ENCODE results near the gene IRS1.
A peak's percentile ranks its signal among the peaks of the same experiment; 100 is the strongest.

IRS1 gene

DNA sequence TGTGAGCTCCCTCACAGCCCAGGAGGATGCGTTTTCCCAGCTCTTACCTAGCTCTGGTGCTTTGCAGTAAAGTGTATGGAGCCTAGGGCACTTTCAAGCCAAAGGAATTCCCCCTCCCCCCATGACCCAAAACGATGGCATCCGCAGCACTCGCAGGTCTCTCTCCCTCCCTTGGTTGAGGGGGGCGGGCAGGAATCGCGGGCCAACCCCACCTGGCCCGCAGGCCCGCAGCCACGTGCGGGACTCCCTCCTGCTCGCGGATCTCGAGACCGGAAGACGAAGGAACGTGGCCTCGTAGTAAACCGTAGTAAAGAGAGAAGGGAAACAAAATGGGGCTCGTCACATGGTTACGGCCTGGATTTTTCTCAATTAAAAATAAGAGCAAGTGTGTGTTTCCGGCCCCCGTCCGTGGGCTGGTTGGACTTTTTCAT lies 8.5 kb downstream of the IRS1 start:
- H3K27me3 ChIP-seq (ENCODE audit: insufficient read depth, low read depth): no peaks in the 10 kb centered on the region
- peaks cover 36% of the 10 kb centered on the region; the same call in 1 of the 2 replicates for H3K79me2 ChIP-seq (ENCODE audit: insufficient read depth, low read depth)
- H4K20me1 ChIP-seq (ENCODE audit: insufficient read depth): no peaks in the 10 kb centered on the region
- peak overlapping the region; percentile 90 for H3K9ac ChIP-seq
- no peak for TF ChIP-seq CTCF (conservative IDR thresholded peaks at IDR 0.05; ENCODE audit: low read depth, low read length)
- H3K4me2 ChIP-seq: peak overlapping the region; percentile 86
- peak overlapping the region; percentile 78 for H3K27ac ChIP-seq
- peaks cover 54% of the 10 kb centered on the region for H3K4me1 ChIP-seq (ENCODE audit: low read depth, poor library complexity, severe bottlenecking)
- H3K36me3 ChIP-seq (ENCODE audit: insufficient read depth): no peaks in the 10 kb centered on the region
- peak overlapping the region; percentile 20 for H3K4me3 ChIP-seq (IDR thresholded peaks at IDR 0.05; ENCODE audit: insufficient read depth, low read depth, low read length)
- H2AFZ ChIP-seq (ENCODE audit: low read depth): peak overlapping the region; percentile 55

GRCh38 chr2:226790431-226790830 lies 9.2 kb downstream of the IRS1 start:
- H4K20me1 ChIP-seq (ENCODE audit: insufficient read depth): no peaks in the 10 kb centered on the region
- peaks cover 30% of the 10 kb centered on the region; the same call in 1 of the 2 replicates for H3K79me2 ChIP-seq (ENCODE audit: insufficient read depth, low read depth)
- no peaks in the 10 kb centered on the region for H3K27me3 ChIP-seq (ENCODE audit: insufficient read depth, low read depth)
- H3K4me1 ChIP-seq (ENCODE audit: low read depth, poor library complexity, severe bottlenecking): peaks cover 48% of the 10 kb centered on the region
- no peaks in the 10 kb centered on the region for H3K36me3 ChIP-seq (ENCODE audit: insufficient read depth)
- TF ChIP-seq CTCF (conservative IDR thresholded peaks at IDR 0.05; ENCODE audit: low read depth, low read length): no peak
- H3K4me2 ChIP-seq: peak overlapping the region; percentile 86
- H2AFZ ChIP-seq (ENCODE audit: low read depth): peak overlapping the region; percentile 55; the same call in 1 of the 2 replicates
- peak overlapping the region; percentile 78; the same call in 1 of the 2 replicates for H3K27ac ChIP-seq
- H3K4me3 ChIP-seq (IDR thresholded peaks at IDR 0.05; ENCODE audit: insufficient read depth, low read depth, low read length): no peak overlapping the region
- peak overlapping the region; percentile 90 for H3K9ac ChIP-seq

- H3K4me3 ChIP-seq (IDR thresholded peaks at IDR 0.05; ENCODE audit: insufficient read depth, low read depth, low read length): no peak overlapping the region
- H3K27me3 ChIP-seq (ENCODE audit: insufficient read depth, low read depth): no peaks in the 10 kb centered on the region
- no peaks in the 10 kb centered on the region for H4K20me1 ChIP-seq (ENCODE audit: insufficient read depth)
- no peak overlapping the region for H3K27ac ChIP-seq
- H3K4me1 ChIP-seq (ENCODE audit: low read depth, poor library complexity, severe bottlenecking): peaks cover 44% of the 10 kb centered on the region
- no peak for TF ChIP-seq CTCF (conservative IDR thresholded peaks at IDR 0.05; ENCODE audit: low read depth, low read length)
- H3K79me2 ChIP-seq (ENCODE audit: insufficient read depth, low read depth): peaks cover 26% of the 10 kb centered on the region; the same call in 1 of the 2 replicates
- no peak overlapping the region for H3K9ac ChIP-seq
- H3K36me3 ChIP-seq (ENCODE audit: insufficient read depth): no peaks in the 10 kb centered on the region
- H3K4me2 ChIP-seq: peak overlapping the region; percentile 86; the same call in 1 of the 2 replicates
- no peak overlapping the region for H2AFZ ChIP-seq (ENCODE audit: low read depth)
Measured at GRCh38 chr2:226790011-226790410, 9.6 kb downstream of the IRS1 start.

DNA sequence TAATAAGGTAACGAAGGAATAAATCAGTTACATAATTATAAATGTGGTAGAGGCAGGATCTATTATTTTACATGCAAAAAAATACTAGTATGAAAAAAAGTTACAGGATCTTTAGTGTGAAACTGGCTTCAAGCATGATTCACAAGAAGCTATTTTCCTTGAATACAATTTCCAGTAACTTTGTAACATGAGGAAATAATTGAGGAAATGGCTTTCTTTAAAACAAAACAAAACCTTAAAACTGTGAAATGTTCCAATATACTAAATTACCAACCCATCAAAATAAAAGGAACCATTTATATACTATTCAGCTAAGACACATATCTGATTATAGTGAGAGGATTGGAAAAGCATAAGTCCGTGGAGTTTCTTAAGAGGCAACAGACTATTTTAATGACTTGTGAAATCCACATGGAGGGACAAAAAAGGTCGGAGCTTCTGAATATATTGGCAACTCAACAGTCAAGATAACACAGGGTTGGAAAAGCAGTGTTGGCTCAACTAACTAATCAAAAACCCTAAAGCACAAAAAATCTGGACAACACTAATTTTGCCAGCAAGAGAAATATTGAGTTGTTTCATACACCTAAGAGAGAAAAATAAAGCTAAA lies 10.6 kb downstream of the IRS1 start:
- no peak overlapping the region for H3K4me2 ChIP-seq
- no peak overlapping the region for H3K4me3 ChIP-seq (IDR thresholded peaks at IDR 0.05; ENCODE audit: insufficient read depth, low read depth, low read length)
- H3K36me3 ChIP-seq (ENCODE audit: insufficient read depth): no peaks in the 10 kb centered on the region
- no peaks in the 10 kb centered on the region for H3K27me3 ChIP-seq (ENCODE audit: insufficient read depth, low read depth)
- H2AFZ ChIP-seq (ENCODE audit: low read depth): no peak overlapping the region
- peaks cover 36% of the 10 kb centered on the region for H3K4me1 ChIP-seq (ENCODE audit: low read depth, poor library complexity, severe bottlenecking)
- no peaks in the 10 kb centered on the region for H4K20me1 ChIP-seq (ENCODE audit: insufficient read depth)
- peaks cover 17% of the 10 kb centered on the region; the same call in 1 of the 2 replicates for H3K79me2 ChIP-seq (ENCODE audit: insufficient read depth, low read depth)
- TF ChIP-seq CTCF (conservative IDR thresholded peaks at IDR 0.05; ENCODE audit: low read depth, low read length): no peak
- no peak overlapping the region for H3K9ac ChIP-seq
- no peak overlapping the region for H3K27ac ChIP-seq

All from KMS-11 (cell line).